T47D (cell line): Measurements from ENCODE around the gene ZNF10.

Experiments
- DNase-seq, 2 experiments: peaks; one replicate each; pipeline versions ENCODE4 v3.0.0 to v3.0.0-alpha.2; 2011 to 2012; ENCODE audit warnings: low read depth in 1 of 2, low spot score in 1 of 2
- JUND ChIP-seq: IDR thresholded peaks from 2 replicates; pipeline ENCODE4 v1.6.1; 2012; ENCODE audit warnings: low read depth
- in situ Hi-C: cut with HindIII; loops from 2 replicates; pipeline ENCODE4 v1.10.0; 2016; ENCODE audit warnings: low sequenced_read_pairs, low pct_unique_long_range_greater_than_20kb

The ZNF10 gene

DNA sequence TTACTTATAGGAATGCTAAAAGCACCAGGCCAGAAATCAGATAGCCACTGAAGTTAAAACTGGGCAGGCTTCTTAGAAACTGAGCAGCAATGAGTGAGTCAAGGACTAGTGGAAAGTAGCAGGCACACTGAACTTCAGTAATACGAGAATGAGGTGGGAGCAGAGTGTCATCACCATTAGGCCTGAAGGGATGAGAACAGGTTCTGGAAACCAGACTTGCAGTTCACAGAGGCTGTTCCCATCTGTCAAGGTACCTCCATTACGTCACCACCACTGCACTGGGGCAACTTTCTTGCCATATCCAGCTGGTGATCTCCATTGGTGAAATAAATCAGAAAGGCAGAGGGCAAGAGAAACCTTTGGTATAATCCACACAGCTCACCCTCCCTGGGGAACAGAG is 15.6 kb downstream of the ZNF10 start:
- no peak for TF ChIP-seq JUND
- in situ Hi-C loops, result no loop called here
- peak in 1 of 2 experiments; percentile 68 for DNase-seq

DNA sequence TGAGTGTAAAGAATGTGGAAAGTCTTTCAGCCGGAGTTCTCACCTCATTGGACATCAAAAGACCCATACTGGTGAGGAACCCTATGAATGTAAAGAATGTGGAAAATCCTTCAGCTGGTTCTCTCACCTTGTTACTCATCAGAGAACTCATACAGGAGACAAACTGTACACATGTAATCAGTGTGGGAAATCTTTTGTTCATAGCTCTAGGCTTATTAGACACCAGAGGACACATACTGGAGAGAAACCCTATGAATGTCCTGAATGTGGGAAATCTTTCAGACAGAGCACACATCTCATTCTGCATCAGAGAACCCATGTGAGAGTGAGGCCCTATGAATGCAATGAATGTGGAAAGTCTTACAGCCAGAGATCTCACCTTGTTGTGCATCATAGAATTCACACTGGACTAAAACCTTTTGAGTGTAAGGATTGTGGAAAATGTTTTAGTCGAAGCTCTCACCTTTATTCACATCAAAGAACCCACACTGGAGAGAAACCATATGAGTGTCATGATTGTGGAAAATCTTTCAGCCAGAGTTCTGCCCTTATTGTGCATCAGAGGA is 25.8 kb downstream of the ZNF10 start:
- DNase-seq, result peak in 1 of 2 experiments; percentile 42
- in situ Hi-C loops, result no loop called here
- no peak for TF ChIP-seq JUND

DNA sequence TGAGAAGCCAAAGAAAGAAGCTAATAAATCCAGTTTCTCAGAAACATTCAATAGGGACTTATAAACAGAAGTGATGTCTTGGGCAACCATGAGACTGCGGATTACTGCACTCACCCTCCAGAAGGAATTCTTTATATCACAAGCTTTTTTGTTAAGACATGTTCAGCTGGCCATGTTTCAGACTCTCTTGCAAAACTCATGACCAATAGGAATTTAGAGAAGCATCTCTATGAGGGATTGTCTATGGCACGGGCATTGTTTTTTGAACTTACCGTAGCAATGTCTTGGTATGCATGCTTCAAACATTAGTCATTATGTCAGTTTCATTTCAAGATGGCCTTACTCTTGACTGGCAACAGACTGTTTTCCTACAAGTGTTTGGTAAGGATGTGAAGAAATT is 35.3 kb downstream of the ZNF10 start:
- no peak for TF ChIP-seq JUND
- no peak for DNase-seq
- in situ Hi-C loops, result no loop called here

DNA sequence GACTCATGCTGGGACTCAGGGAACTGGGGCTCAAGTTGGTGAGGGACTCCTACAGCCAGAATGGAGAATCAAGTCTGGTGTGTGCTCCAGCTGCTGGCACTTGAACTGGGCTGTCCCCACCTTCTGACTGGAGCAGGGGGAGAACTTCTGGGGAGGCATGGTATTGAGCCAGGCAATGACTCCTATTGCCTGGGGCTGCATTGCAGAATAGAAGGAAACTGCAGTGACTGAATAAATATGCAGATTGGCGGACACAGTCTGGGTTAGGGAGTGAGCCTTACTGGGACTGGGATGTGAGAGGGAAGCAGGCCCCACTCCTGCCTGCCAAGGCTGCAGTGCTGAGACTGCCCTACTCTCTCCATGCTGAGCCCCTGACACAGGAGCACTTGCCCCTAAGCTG is 42.1 kb downstream of the ZNF10 start:
- peak; percentile 19 to 71 for DNase-seq
- in situ Hi-C loops, result no loop called here
- no peak for TF ChIP-seq JUND

DNA sequence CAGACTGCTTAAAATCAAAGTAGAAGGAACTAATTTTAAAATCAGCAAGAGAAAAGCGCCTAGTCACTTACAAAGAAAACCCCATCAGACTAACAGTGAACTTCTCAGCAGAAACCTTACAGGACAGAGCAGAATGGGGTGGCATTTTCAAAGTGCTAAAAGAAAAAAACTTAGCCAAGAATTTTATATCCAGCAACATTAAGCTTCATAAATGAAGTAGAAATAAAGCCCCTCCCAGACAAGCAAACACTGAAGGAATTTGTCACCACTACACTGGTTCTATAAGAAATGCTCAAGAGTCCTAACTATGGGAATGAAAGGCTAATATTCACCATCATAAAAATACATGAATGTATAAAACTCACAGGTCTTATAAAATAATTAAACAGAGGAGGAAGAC is 44.5 kb downstream of the ZNF10 start:
- in situ Hi-C loops, result no loop called here
- DNase-seq, result no peak
- no peak for TF ChIP-seq JUND

DNA sequence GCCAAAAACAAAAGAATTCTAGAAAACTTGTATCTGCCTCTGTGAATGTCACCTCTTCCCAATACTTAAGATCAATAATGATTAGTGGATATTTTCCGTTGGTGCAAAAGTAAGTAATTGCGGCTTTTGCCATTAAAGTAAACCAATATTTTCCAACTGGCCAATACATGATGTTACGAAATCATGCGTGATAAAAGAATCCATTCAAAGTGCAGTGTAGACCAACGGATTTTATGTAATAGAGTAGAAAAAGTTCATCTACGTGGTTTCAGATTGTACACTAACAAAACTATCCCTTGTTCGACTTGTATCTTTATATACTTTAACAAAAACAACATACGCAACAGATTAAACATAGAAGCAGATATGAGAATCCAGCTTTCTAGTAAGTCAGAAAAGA is 50.2 kb downstream of the ZNF10 start:
- no peak for DNase-seq
- in situ Hi-C loops, result no loop called here
- no peak for TF ChIP-seq JUND

DNA sequence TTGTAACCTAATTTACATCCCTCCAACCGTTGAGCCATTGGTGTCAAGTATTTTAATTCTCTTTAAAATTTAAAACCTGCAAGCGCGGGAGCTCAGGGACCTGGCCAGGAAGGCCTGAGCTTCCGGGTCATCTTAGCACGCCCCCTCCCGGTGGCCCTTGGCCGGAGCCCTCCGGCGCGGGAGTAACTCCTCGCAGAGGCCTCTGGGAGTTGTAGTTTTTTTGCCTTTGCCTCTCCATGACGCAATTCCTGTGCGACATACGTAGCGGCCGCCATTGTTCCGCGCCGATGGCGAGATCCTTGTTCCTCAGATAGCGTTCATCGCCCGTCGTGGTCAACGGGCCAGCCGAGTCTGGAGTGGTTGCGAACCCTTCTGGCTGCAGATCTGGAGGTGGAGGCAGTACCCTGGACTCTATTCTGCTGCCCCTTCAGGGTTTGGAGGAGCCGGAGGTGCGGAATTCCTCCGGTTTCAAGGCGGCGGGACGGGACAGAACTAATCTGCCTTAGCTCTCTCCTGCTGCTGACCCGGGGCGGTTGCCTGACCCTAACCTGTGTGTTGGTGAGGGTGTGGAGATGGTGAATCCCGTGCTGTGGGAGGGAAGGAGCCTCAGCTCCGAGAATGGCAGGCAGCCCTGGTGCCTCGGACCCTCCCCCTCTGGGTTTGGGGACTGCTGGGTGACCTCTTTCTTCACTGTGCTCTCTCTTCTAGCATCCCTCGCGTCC is 51.0 kb downstream of the ZNF10 start, which contains the start of gene ZNF268:
Gene ZNF268, plus strand, starts transcription at position 258 of the 722 bp plus-strand sequence. CDS start 503 bp downstream, outside the sequence.
- in situ Hi-C loops, result no loop called here
- TF ChIP-seq JUND, result no peak
- peak; percentile 71 to 97 for DNase-seq

DNA sequence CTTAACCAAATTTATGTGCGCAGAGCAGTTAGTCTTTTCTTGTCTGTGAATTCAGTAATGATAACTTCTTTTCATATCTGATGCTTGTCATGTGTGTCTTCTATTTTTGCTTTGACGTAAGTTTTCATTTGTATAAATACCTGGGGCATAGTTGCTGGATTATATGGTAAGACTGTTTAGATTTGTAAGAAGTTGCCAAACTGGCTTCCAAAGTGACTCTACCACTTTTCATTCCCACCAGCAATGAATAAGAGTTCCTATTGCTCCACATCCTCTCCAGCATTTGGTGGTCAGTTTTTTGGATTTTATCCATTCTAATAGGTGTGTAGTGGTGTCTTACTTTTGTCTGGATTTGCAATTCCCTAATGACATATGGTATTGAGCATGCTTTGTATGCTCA is 59.7 kb downstream of the ZNF10 start:
- peak in 1 of 2 experiments; percentile 89 for DNase-seq
- no peak for TF ChIP-seq JUND
- in situ Hi-C loops, result no loop called here

DNA sequence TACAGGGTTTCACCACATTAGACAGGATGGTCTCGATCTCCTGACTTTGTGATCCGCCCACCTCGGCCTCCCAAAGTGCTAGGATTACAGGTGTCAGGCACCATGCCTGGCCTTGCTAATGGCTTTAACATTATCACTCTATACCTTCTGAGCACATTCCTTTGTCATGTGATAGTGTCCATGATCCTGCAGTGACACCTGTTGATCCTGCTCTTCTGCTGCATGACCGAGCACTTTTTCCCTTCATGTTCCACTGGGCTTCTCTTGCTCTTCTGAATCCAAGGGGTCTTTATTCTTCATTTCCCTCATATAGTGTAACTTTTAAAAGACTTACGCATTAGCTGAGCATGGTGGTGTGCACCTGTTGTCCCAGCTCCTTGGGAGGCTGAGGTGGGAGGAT is 62.4 kb downstream of the ZNF10 start:
- in situ Hi-C loops, result no loop called here
- no peak for TF ChIP-seq JUND
- DNase-seq, result no peak

DNA sequence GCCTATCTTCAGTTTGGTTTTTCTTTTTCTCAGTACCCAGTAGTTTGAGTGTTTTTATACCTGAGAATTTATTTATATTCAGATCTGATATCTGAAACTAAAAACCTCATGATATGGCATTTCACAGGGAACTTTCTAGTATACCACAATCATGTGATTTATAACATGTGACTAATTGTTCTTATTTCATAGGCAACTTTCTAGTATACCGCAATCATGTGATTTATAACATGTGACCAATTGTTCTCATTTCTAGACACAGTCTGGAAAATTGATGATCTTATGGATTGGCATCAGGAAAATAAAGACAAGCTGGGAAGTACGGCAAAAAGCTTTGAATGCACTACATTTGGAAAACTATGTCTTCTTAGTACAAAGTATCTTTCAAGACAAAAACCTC is 71.5 kb downstream of the ZNF10 start:
- no peak for TF ChIP-seq JUND
- DNase-seq, result no peak
- in situ Hi-C loops, result no loop called here

DNA sequence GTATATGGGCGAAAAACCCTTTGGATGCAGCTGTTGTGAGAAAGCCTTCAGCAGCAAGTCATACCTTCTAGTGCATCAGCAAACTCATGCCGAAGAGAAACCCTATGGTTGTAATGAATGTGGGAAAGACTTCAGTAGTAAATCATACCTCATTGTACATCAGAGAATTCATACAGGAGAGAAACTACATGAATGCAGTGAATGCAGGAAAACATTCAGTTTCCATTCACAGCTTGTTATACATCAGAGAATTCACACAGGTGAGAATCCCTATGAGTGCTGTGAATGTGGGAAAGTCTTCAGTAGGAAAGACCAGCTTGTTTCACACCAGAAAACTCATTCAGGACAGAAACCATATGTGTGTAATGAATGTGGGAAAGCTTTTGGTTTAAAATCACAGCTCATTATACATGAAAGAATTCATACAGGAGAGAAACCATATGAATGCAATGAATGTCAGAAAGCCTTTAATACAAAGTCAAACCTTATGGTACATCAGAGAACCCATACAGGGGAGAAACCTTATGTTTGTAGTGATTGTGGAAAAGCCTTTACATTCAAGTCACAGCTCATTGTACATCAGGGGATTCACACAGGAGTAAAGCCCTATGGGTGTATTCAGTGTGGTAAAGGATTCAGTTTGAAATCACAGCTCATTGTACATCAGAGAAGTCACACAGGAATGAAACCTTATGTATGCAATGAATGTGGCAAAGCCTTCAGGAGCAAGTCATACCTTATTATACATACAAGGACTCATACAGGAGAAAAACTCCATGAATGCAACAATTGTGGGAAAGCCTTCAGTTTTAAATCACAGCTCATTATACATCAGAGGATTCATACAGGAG is 72.3 kb downstream of the ZNF10 start:
- in situ Hi-C loops, result no loop called here
- peak in 1 of 2 experiments; percentile 41 for DNase-seq
- TF ChIP-seq JUND, result no peak

DNA sequence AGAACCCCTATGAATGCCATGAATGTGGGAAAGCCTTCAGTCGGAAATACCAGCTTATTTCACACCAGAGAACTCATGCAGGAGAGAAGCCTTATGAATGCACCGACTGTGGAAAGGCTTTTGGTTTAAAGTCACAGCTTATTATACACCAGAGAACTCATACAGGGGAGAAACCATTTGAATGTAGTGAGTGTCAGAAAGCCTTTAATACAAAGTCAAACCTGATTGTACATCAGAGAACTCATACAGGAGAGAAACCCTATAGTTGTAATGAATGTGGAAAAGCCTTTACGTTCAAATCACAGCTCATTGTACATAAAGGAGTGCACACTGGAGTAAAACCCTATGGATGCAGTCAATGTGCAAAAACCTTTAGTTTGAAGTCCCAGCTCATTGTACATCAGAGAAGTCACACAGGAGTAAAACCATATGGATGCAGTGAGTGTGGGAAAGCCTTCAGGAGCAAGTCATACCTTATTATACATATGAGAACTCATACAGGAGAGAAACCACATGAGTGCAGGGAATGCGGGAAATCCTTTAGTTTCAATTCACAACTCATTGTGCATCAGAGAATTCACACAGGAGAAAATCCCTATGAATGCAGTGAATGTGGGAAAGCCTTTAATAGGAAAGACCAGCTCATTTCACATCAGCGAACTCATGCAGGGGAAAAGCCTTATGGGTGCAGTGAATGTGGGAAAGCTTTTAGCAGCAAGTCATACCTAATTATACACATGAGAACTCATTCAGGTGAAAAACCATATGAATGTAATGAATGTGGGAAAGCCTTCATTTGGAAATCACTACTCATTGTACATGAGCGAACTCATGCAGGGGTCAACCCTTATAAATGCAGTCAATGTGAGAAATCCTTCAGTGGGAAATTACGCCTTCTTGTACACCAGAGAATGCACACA is 73.2 kb downstream of the ZNF10 start:
- DNase-seq, result peak in 1 of 2 experiments; percentile 52
- no peak for TF ChIP-seq JUND
- in situ Hi-C loops, result no loop called here
